ENCODE results near the gene PDZK1. TPM values are rescaled to one million over a fixed set of nuclear protein-coding genes. Genes with fewer than 3 reads are reported as not detected.
"Not testable (repeated sequence)": the region's sequence is repeated elsewhere in the genome, so short reads cannot be mapped to it uniquely, and the experiment has no call there.

PDZK1 gene
- total and polyA plus RNA-seq, 4 experiments from 2014 or later, result 0.45 TPM; not detected in 3

- Mint-ChIP-seq H3K4me3 (no peak within 1 kb of the TSS), H3K9me3 (no peaks in the 10 kb centered on the region), H3K36me3 (no peaks in the 10 kb centered on the region), H3K4me1 (peaks cover 6 to 17% (median 14%) of the 10 kb centered on the region in 4 donors), H3K27ac (peak within 1 kb of the TSS in 3 of 7 donors; percentile 6 to 38 (median 13)), H3K27me3 (peaks cover 7 to 13% of the 10 kb centered on the region in 2 donors)
- intact Hi-C loops (cut with micrococcal nuclease), result no loop called here
- Histone ChIP-seq H3K4me1 (ENCODE audit: insufficient read depth, low read length) (peaks cover 8% of the 10 kb centered on the region), H3K27me3 (ENCODE audit: insufficient read depth, low read length) (no peaks in the 10 kb centered on the region), H3K4me3 (ENCODE audit: low read length in 2 of 2) (no peak within 1 kb of the TSS), H3K36me3 (ENCODE audit: insufficient read depth, low read length) (no peaks in the 10 kb centered on the region), H3K27ac (ENCODE audit: low read depth, low read length) (no peak within 1 kb of the TSS), H3K9me3 (ENCODE audit: control insufficient read depth in 1 of 2, low read length in 2 of 2) (no peaks in the 10 kb centered on the region)
- DNase-seq, result no peak
- ChIA-PET CTCF (ENCODE audit: partially characterized antibody) (interaction anchor here (1.1 to 3.1 kb wide), 4 partner anchors 10 to 20 kb away, joined by 4 to 15 read pairs (median 6); no protein-coding TSS in a partner anchor), POLR2A (ENCODE audit: partially characterized antibody) (no interaction called here)
Measured at GRCh38 chr1:145719230-145720079, 12.3 kb upstream of the PDZK1 start, which contains the start of gene CD160. Gene CD160, plus strand, starts transcription at chr1:145719499. Its CDS starts 8,829 bp downstream, at chr1:145728328.

DNA sequence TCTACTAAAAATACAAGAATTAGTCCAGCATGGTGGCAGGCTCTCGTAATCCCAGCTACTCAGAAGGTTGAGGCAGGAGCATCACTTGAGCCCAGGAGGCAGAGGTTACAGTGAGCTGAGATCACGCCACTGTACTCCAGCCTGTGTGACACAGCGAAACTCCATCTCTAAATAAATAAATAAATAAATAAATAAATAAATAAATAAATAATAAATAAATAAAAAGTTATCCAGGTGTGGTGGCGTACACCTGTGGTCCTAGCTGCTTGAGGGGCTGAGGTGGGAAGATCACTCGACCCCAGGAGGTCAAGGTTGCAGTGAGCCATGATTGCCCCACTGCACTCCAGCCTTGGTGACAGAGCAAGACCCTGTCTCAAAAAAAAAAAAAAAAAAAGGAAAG is 11.3 kb upstream of the PDZK1 start:
- H3K27me3 ChIP-seq (ENCODE audit: insufficient read depth, low read length); H3K36me3 Mint-ChIP-seq; H3K27ac Mint-ChIP-seq; H3K4me1 ChIP-seq (ENCODE audit: insufficient read depth, low read length); H3K36me3 ChIP-seq (ENCODE audit: insufficient read depth, low read length); H3K9me3 Mint-ChIP-seq; CTCF ChIA-PET (ENCODE audit: partially characterized antibody); POLR2A ChIA-PET (ENCODE audit: partially characterized antibody); H3K4me3 Mint-ChIP-seq; H3K9me3 ChIP-seq (ENCODE audit: control insufficient read depth in 1 of 2, low read length in 2 of 2); H3K27ac ChIP-seq (ENCODE audit: low read depth, low read length); DNase-seq; H3K4me3 ChIP-seq (ENCODE audit: low read length in 2 of 2); intact Hi-C loops (cut with micrococcal nuclease): not testable (repeated sequence)
- Mint-ChIP-seq H3K27me3 (peaks cover 7 to 13% of the 10 kb centered on the region in 2 donors), H3K4me1 (peaks cover 6 to 17% (median 14%) of the 10 kb centered on the region in 4 donors)

GRCh38 chr1:145717833-145718232 is 10.7 kb upstream of the PDZK1 start:
- H3K4me3 Mint-ChIP-seq, result no peak overlapping the region
- H3K9me3 ChIP-seq (ENCODE audit: control insufficient read depth in 1 of 2, low read length in 2 of 2), result no peaks in the 10 kb centered on the region
- H3K27ac ChIP-seq (ENCODE audit: low read depth, low read length), result no peak overlapping the region
- H3K4me1 Mint-ChIP-seq, result peaks cover 6 to 17% (median 14%) of the 10 kb centered on the region in 4 donors
- no peaks in the 10 kb centered on the region for H3K9me3 Mint-ChIP-seq
- ChIA-PET CTCF (ENCODE audit: partially characterized antibody) (no interaction called here), POLR2A (ENCODE audit: partially characterized antibody) (no interaction called here)
- peaks cover 7 to 10% of the 10 kb centered on the region in 2 donors for H3K27me3 Mint-ChIP-seq
- no peaks in the 10 kb centered on the region for H3K27me3 ChIP-seq (ENCODE audit: insufficient read depth, low read length)
- H3K36me3 ChIP-seq (ENCODE audit: insufficient read depth, low read length), result no peaks in the 10 kb centered on the region
- intact Hi-C loops (cut with micrococcal nuclease), result no loop called here
- H3K4me3 ChIP-seq (ENCODE audit: low read length in 2 of 2), result no peak overlapping the region
- H3K4me1 ChIP-seq (ENCODE audit: insufficient read depth, low read length), result peaks cover 8% of the 10 kb centered on the region
- H3K27ac Mint-ChIP-seq, result peak overlapping the region in 1 of 7 donors; percentile 54
- H3K36me3 Mint-ChIP-seq, result no peaks in the 10 kb centered on the region
- DNase-seq, result no peak

- H3K27me3 Mint-ChIP-seq, result peaks cover 5 to 9% of the 10 kb centered on the region in 2 donors
- H3K4me3 Mint-ChIP-seq, result peak overlapping the region in 1 of 8 donors; percentile 13
- no peaks in the 10 kb centered on the region for H3K9me3 Mint-ChIP-seq
- H3K27ac Mint-ChIP-seq, result peak overlapping the region in 2 of 7 donors; percentile 5 to 48
- no peaks in the 10 kb centered on the region for H3K36me3 ChIP-seq (ENCODE audit: insufficient read depth, low read length)
- no peaks in the 10 kb centered on the region for H3K36me3 Mint-ChIP-seq
- H3K9me3 ChIP-seq (ENCODE audit: control insufficient read depth in 1 of 2, low read length in 2 of 2), result no peaks in the 10 kb centered on the region
- CTCF ChIA-PET (ENCODE audit: partially characterized antibody), result no interaction called here
- DNase-seq, result no peak
- no peak overlapping the region for H3K4me3 ChIP-seq (ENCODE audit: low read length in 2 of 2)
- H3K4me1 ChIP-seq (ENCODE audit: insufficient read depth, low read length), result peaks cover 8% of the 10 kb centered on the region
- POLR2A ChIA-PET (ENCODE audit: partially characterized antibody), result no interaction called here
- no peak overlapping the region for H3K27ac ChIP-seq (ENCODE audit: low read depth, low read length)
- intact Hi-C loops (cut with micrococcal nuclease), result no loop called here
- H3K27me3 ChIP-seq (ENCODE audit: insufficient read depth, low read length), result no peaks in the 10 kb centered on the region
- peaks cover 6 to 17% (median 14%) of the 10 kb centered on the region in 4 donors for H3K4me1 Mint-ChIP-seq
Measured at GRCh38 chr1:145716641-145717345, 9.6 kb upstream of the PDZK1 start.

- POLR2A ChIA-PET (ENCODE audit: partially characterized antibody), result no interaction called here
- Histone ChIP-seq H3K27me3 (ENCODE audit: insufficient read depth, low read length) (no peaks in the 10 kb centered on the region), H3K36me3 (ENCODE audit: insufficient read depth, low read length) (no peaks in the 10 kb centered on the region), H3K4me3 (ENCODE audit: low read length in 2 of 2) (no peak overlapping the region), H3K9me3 (ENCODE audit: control insufficient read depth in 1 of 2, low read length in 2 of 2) (no peaks in the 10 kb centered on the region), H3K4me1 (ENCODE audit: insufficient read depth, low read length) (no peaks in the 10 kb centered on the region), H3K27ac (ENCODE audit: low read depth, low read length) (no peak overlapping the region)
- DNase-seq, result no peak
- peaks cover 0 to 2% (median 0%) of the 10 kb centered on the region in 8 donors for H3K9me3 Mint-ChIP-seq
- peaks cover 0 to 1% of the 10 kb centered on the region in 2 donors for H3K27me3 Mint-ChIP-seq
- no peak overlapping the region for H3K4me3 Mint-ChIP-seq
- CTCF ChIA-PET (ENCODE audit: partially characterized antibody), result no interaction called here
- peaks cover 0 to 9% (median 5%) of the 10 kb centered on the region in 4 donors for H3K4me1 Mint-ChIP-seq
- no peak overlapping the region for H3K27ac Mint-ChIP-seq
- intact Hi-C loops (cut with micrococcal nuclease), result no loop called here
- no peaks in the 10 kb centered on the region for H3K36me3 Mint-ChIP-seq
Measured at GRCh38 chr1:145714524-145715111, 7.5 kb upstream of the PDZK1 start.

GRCh38 chr1:145711213-145711651 is 4.1 kb upstream of the PDZK1 start:
- Histone ChIP-seq H3K27me3 (ENCODE audit: insufficient read depth, low read length) (no peaks in the 10 kb centered on the region), H3K4me1 (ENCODE audit: insufficient read depth, low read length) (no peaks in the 10 kb centered on the region), H3K4me3 (ENCODE audit: low read length in 2 of 2) (no peak overlapping the region), H3K9me3 (ENCODE audit: control insufficient read depth in 1 of 2, low read length in 2 of 2) (no peaks in the 10 kb centered on the region), H3K36me3 (ENCODE audit: insufficient read depth, low read length) (no peaks in the 10 kb centered on the region), H3K27ac (ENCODE audit: low read depth, low read length) (no peak overlapping the region)
- peaks cover 0 to 2% (median 0%) of the 10 kb centered on the region in 8 donors for H3K9me3 Mint-ChIP-seq
- intact Hi-C loops (cut with micrococcal nuclease), result no loop called here
- H3K27ac Mint-ChIP-seq, result peak overlapping the region in 1 of 7 donors; percentile 70
- ChIA-PET POLR2A (ENCODE audit: partially characterized antibody) (no interaction called here), CTCF (ENCODE audit: partially characterized antibody) (no interaction called here)
- no peak overlapping the region for H3K4me3 Mint-ChIP-seq
- peaks cover 0 to 1% of the 10 kb centered on the region in 2 donors for H3K27me3 Mint-ChIP-seq
- H3K36me3 Mint-ChIP-seq, result no peaks in the 10 kb centered on the region
- DNase-seq, result no peak
- H3K4me1 Mint-ChIP-seq, result no peaks in the 10 kb centered on the region
